IMR-90 (cell line): ENCODE measurements around the gene DDX31. TPM values are rescaled to one million over a fixed set of nuclear protein-coding genes. Genes with fewer than 3 reads are reported as not detected.

Experiments
- ATAC-seq: fragments of 200-7000 bp; cut with Tn5 transposase; 2 replicates; pipeline ENCODE4 v1.9.1; 2020; ENCODE audit warnings: low read depth, mild to moderate bottlenecking, moderate library complexity
- BruUV-seq: library from RNA; stranded (reverse); fragments of 400-500 nt; replicated peaks from 2 replicates; lab custom pipeline; 2021; lab: Mats Ljungman, UMichigan
- CTCF ChIA-PET: fragments of 300-600 bp; formaldehyde crosslinking; extraction: SDS; loops from one replicate; lab custom pipeline; 2021; ENCODE audit warnings: antibody characterized with exemption; lab: Yijun Ruan, JAX
- POLR2A ChIA-PET: fragments of 300-600 bp; sonication (Branson Sonifier 250); formaldehyde crosslinking; loops from one replicate; lab custom pipeline; 2022; ENCODE audit warnings: antibody characterized with exemption; ENCODE audit not compliant: unreplicated experiment; lab: Charles Lee
- DNase-seq: peaks from one replicate; pipeline ENCODE4 v3.0.0; 2013
- H2AFZ ChIP-seq: replicated peaks from 2 replicates; pipeline ENCODE3; 2013; ENCODE audit warnings: low read length, mild to moderate bottlenecking; ENCODE audit not compliant: poor library complexity
- H2AK5ac ChIP-seq: 2 replicates; pipeline ENCODE4 v1.6.1; 2013; ENCODE audit warnings: low read depth, low read length, inconsistent platforms
- H2AK9ac ChIP-seq: replicated peaks from 2 replicates; pipeline ENCODE3; 2013; ENCODE audit warnings: mild to moderate bottlenecking, low read depth, low read length, moderate library complexity; ENCODE audit not compliant: poor library complexity
- H2BK120ac ChIP-seq: 2 replicates; pipeline ENCODE4 v1.6.1; 2013; ENCODE audit warnings: low read depth, low read length, inconsistent platforms
- H2BK15ac ChIP-seq: 3 replicates; pipeline ENCODE4 v1.6.1; 2013; ENCODE audit warnings: low read depth, low read length, inconsistent platforms
- H2BK20ac ChIP-seq: 2 replicates; pipeline ENCODE4 v1.6.1; 2013; ENCODE audit warnings: low read depth, mild to moderate bottlenecking, inconsistent platforms, low read length, moderate library complexity
- H2BK5ac ChIP-seq: 2 replicates; pipeline ENCODE4 v1.6.1; 2013; ENCODE audit warnings: mild to moderate bottlenecking, low read depth, low read length, inconsistent platforms; ENCODE audit not compliant: poor library complexity, severe bottlenecking
- H3K14ac ChIP-seq: replicated peaks from 2 replicates; pipeline ENCODE4 v1.6.1; 2013; ENCODE audit warnings: low read depth, low read length, inconsistent platforms
- H3K18ac ChIP-seq: 2 replicates; pipeline ENCODE4 v1.6.1; 2013; ENCODE audit warnings: low read depth, low read length, control low read depth
- H3K23ac ChIP-seq: 2 replicates; pipeline ENCODE4 v1.6.1; 2013; ENCODE audit warnings: low read depth, low read length, inconsistent platforms
- H3K27ac ChIP-seq: 2 replicates; pipeline ENCODE4 v1.5.1; 2013; ENCODE audit warnings: mild to moderate bottlenecking, control low read depth, low read length; ENCODE audit not compliant: insufficient read depth
- H3K27me3 ChIP-seq: 2 replicates; pipeline ENCODE4 v1.6.1; 2013; ENCODE audit warnings: low read length; ENCODE audit not compliant: control insufficient read depth, insufficient read depth
- H3K36me3 ChIP-seq: 2 replicates; pipeline ENCODE4 v1.6.1; 2013; ENCODE audit warnings: low read length, mixed read lengths; ENCODE audit not compliant: control insufficient read depth, insufficient read depth
- H3K4ac ChIP-seq: 2 replicates; pipeline ENCODE4 v1.6.1; 2013; ENCODE audit warnings: low read depth, low read length, inconsistent platforms
- H3K4me1 ChIP-seq: 2 replicates; pipeline ENCODE4 v1.6.1; 2013; ENCODE audit warnings: low read length, mixed read lengths; ENCODE audit not compliant: control insufficient read depth, insufficient read depth
- H3K4me2 ChIP-seq: 2 replicates; pipeline ENCODE4 v1.6.1; 2013; ENCODE audit warnings: low read depth, mild to moderate bottlenecking, control low read depth, low read length, moderate library complexity
- H3K4me3 ChIP-seq: 2 replicates; pipeline ENCODE4 v1.5.1; 2013; ENCODE audit warnings: low read depth, mild to moderate bottlenecking, control low read depth, low read length, moderate library complexity; ENCODE audit not compliant: insufficient read depth
- H3K56ac ChIP-seq: 2 replicates; pipeline ENCODE4 v1.6.1; 2013; ENCODE audit warnings: low read length, inconsistent platforms; ENCODE audit not compliant: insufficient read depth; ENCODE audit errors: extremely low read depth
- H3K79me1 ChIP-seq, 2 experiments: 2 replicates each; pipeline ENCODE4 v1.6.1; 2013; ENCODE audit warnings: low read length in 2 of 2, inconsistent platforms in 1 of 2, low read depth in 1 of 2
- H3K9ac ChIP-seq: 2 replicates; pipeline ENCODE4 v1.6.1; 2013; ENCODE audit warnings: low read depth, low read length, control low read depth
- H3K9me1 ChIP-seq: 2 replicates; pipeline ENCODE4 v1.6.1; 2013; ENCODE audit warnings: low read length, inconsistent platforms; ENCODE audit not compliant: insufficient read depth
- H3K9me3 ChIP-seq: 2 replicates; pipeline ENCODE4 v1.6.1; 2013; ENCODE audit warnings: low read length; ENCODE audit not compliant: control insufficient read depth, insufficient read depth
- H4K20me1 ChIP-seq: 2 replicates; pipeline ENCODE4 v1.6.1; 2013; ENCODE audit warnings: low read length, inconsistent platforms; ENCODE audit not compliant: insufficient read depth
- H4K5ac ChIP-seq: 2 replicates; pipeline ENCODE4 v1.6.1; 2013; ENCODE audit warnings: mild to moderate bottlenecking, low read depth, low read length, control low read depth
- H4K8ac ChIP-seq, 2 experiments: 2 replicates each; pipeline ENCODE4 v1.6.1; 2013; ENCODE audit warnings: low read depth in 2 of 2, low read length in 2 of 2, control low read depth in 1 of 2, inconsistent platforms in 1 of 2
- H4K91ac ChIP-seq: 2 replicates; pipeline ENCODE4 v1.6.1; 2013; ENCODE audit warnings: low read depth, low read length, inconsistent platforms; ENCODE audit not compliant: insufficient read depth
- BHLHE40 ChIP-seq: fragments of 150-350 bp; IDR thresholded peaks from 2 replicates; pipeline ENCODE4 v1.6.1; 2016; ENCODE audit warnings: mild to moderate bottlenecking, low read depth, low read length
- CEBPB ChIP-seq: IDR thresholded peaks from 2 replicates; pipeline ENCODE4 v1.6.1; 2012; ENCODE audit warnings: low read depth, low read length, improper control_type of control experiment
- CHD1 ChIP-seq: IDR thresholded peaks from 2 replicates; pipeline ENCODE4 v1.6.1; 2012; ENCODE audit warnings: low read depth, low read length, improper control_type of control experiment
- CTCF ChIP-seq: conservative IDR thresholded peaks from 2 replicates; pipeline ENCODE4 v1.5.1; 2012; ENCODE audit warnings: mild to moderate bottlenecking, low read depth, low read length, improper control_type of control experiment
- ELK1 ChIP-seq: fragments of 150-350 bp; IDR thresholded peaks from 2 replicates; pipeline ENCODE4 v1.6.1; 2016; ENCODE audit warnings: low read depth, mild to moderate bottlenecking, low read length, moderate library complexity, borderline replicate concordance
- FOS ChIP-seq: fragments of 150-350 bp; IDR thresholded peaks from 2 replicates; pipeline ENCODE4 v1.6.1; 2016; ENCODE audit warnings: low read depth, low read length
- MAFK ChIP-seq: IDR thresholded peaks from 2 replicates; pipeline ENCODE4 v1.6.1; 2012; ENCODE audit warnings: low read depth, low read length, improper control_type of control experiment
- MAZ ChIP-seq: IDR thresholded peaks from 2 replicates; pipeline ENCODE4 v1.6.1; 2012; ENCODE audit warnings: low read depth, mild to moderate bottlenecking, low read length, improper control_type of control experiment, moderate library complexity, borderline replicate concordance
- MXI1 ChIP-seq: IDR thresholded peaks from 2 replicates; pipeline ENCODE4 v1.6.1; 2012; ENCODE audit warnings: low read depth, mild to moderate bottlenecking, low read length, moderate library complexity, borderline replicate concordance
- NFE2L2 ChIP-seq: fragments of 150-350 bp; IDR thresholded peaks from 2 replicates; pipeline ENCODE4 v1.6.1; 2016; ENCODE audit warnings: low read depth, mild to moderate bottlenecking, low read length
- POLR2A ChIP-seq: IDR thresholded peaks from 2 replicates; pipeline ENCODE4 v1.6.1; 2012; ENCODE audit warnings: mild to moderate bottlenecking, low read depth, low read length
- RAD21 ChIP-seq: IDR thresholded peaks from 2 replicates; pipeline ENCODE4 v1.6.1; 2012; ENCODE audit warnings: low read length, improper control_type of control experiment
- RCOR1 ChIP-seq: IDR thresholded peaks from 2 replicates; pipeline ENCODE4 v1.6.1; 2012; ENCODE audit warnings: mild to moderate bottlenecking, low read length, improper control_type of control experiment; ENCODE audit not compliant: insufficient replicate concordance
- RFX5 ChIP-seq: IDR thresholded peaks from 2 replicates; pipeline ENCODE4 v1.8.0; 2012; ENCODE audit warnings: low read depth, mild to moderate bottlenecking, low read length, moderate library complexity
- SMC3 ChIP-seq: fragments of 150-350 bp; IDR thresholded peaks from 2 replicates; pipeline ENCODE4 v1.6.1; 2016; ENCODE audit warnings: low read depth, mild to moderate bottlenecking, antibody characterized with exemption, low read length, moderate library complexity
- USF2 ChIP-seq: fragments of 150-350 bp; IDR thresholded peaks from 2 replicates; pipeline ENCODE4 v1.6.1; 2017; ENCODE audit warnings: mild to moderate bottlenecking, antibody characterized with exemption, low read length, low read depth
- WGBS, 2 experiments: methylation state at CpG; one replicate each; pipeline versions ENCODE4 v1.1.5 to v1.1.7; 2013; ENCODE audit warnings: missing lambda C conversion rate in 2 of 2; ENCODE audit not compliant: insufficient read length in 1 of 2; ENCODE audit errors: extremely low coverage in 2 of 2; 5-methylcytosine and 5-hydroxymethylcytosine counted together
- dilution Hi-C: fragments of 300-500 bp; cut with HindIII; formaldehyde crosslinking; loops from one replicate; pipeline ENCODE4 v1.14.3; 2018; ENCODE audit warnings: low sequenced_read_pairs; ENCODE audit not compliant: unreplicated experiment
- in situ Hi-C: fragments of 300-500 bp; cut with MboI; formaldehyde crosslinking; loops from 3 replicates; pipeline ENCODE4 v1.14.3; 2019; ENCODE audit warnings: low sequenced_read_pairs, inconsistent platforms, mixed read lengths
- intact Hi-C: fragments of 100-400 bp; cut with micrococcal nuclease; formaldehyde crosslinking; loops from 2 replicates; pipeline ENCODE4 v1.10.0; 2022
- polyA plus RNA-seq, 3 experiments: library from polyadenylated mRNA; depleted of rRNA; stranded (reverse); fragments of >200 nt; gene quantifications; 2 replicates each; pipeline ENCODE4 v1.2.3, GENCODE V29; 2012; ENCODE audit warnings: low replicate concordance in 1 of 3
- total RNA-seq: library from RNA; depleted of rRNA; stranded (reverse); fragments of >200 nt; gene quantifications from 2 replicates; pipeline ENCODE4 v1.2.3, GENCODE V29; 2012

Gene DDX31
- total and polyA plus RNA-seq, 2 of the 4 experiments (the other 2 are of a cell fraction) = 10.7 to 14.0 TPM

- H4K8ac ChIP-seq = no peak overlapping the region
- ChIA-PET POLR2A (no interaction called here), CTCF (no interaction called here)
- H2AFZ ChIP-seq = no peak overlapping the region
- H3K18ac ChIP-seq = no peak overlapping the region
- no peak overlapping the region for H2AK5ac ChIP-seq
- no peak overlapping the region for H3K27ac ChIP-seq
- no peaks in the 10 kb centered on the region for H3K4me1 ChIP-seq
- no peak overlapping the region for H2AK9ac ChIP-seq
- no peak overlapping the region for H2BK120ac ChIP-seq
- H3K4me2 ChIP-seq = no peak overlapping the region
- no peak overlapping the region for H3K9ac ChIP-seq
- H3K36me3 ChIP-seq = no peaks in the 10 kb centered on the region
- H3K14ac ChIP-seq = no peak overlapping the region
- intact Hi-C loops (no loop called here), in situ Hi-C loops (no loop called here), dilution Hi-C loops (no loop called here)
- H4K5ac ChIP-seq = no peak overlapping the region
- H2BK20ac ChIP-seq = no peak overlapping the region
- no peaks in the 10 kb centered on the region for H3K9me1 ChIP-seq
- no peak for DNase-seq
- ATAC-seq = no peak
- TF ChIP-seq USF2 (no peak), CHD1 (no peak), RFX5 (no peak), CEBPB (no peak), RCOR1 (no peak), CTCF (no peak), POLR2A (no peak), MXI1 (no peak), BHLHE40 (no peak), RAD21 (no peak), SMC3 (no peak), ELK1 (no peak), MAZ (no peak), MAFK (no peak), FOS (no peak), NFE2L2 (no peak)
- no peak overlapping the region for H3K4ac ChIP-seq
- WGBS, 2 experiments = no CpG with 5 or more reads among the region's 9 CpGs
- no peaks in the 10 kb centered on the region for H3K79me1 ChIP-seq
- H3K56ac ChIP-seq = no peak overlapping the region
- no peak overlapping the region for H4K91ac ChIP-seq
- H3K23ac ChIP-seq = no peak overlapping the region
- H2BK5ac ChIP-seq = no peak overlapping the region
- no peak overlapping the region for H3K4me3 ChIP-seq
- no peak overlapping the region for H2BK15ac ChIP-seq
- H4K20me1 ChIP-seq = no peaks in the 10 kb centered on the region
- BruUV-seq = no TSS peak
- H3K9me3 ChIP-seq = no peaks in the 10 kb centered on the region
- H3K27me3 ChIP-seq = peaks cover 34% of the 10 kb centered on the region
Measured at GRCh38 chr9:132545578-132545977, 124.2 kb downstream of the DDX31 start.
